Heart right ventricle (tissue), 16 donors: Measurements from ENCODE around the gene PIR. TPM values are rescaled to one million over a fixed set of nuclear protein-coding genes. Genes with fewer than 3 reads are reported as not detected.

ENCODE experiments used
- ATAC-seq, 8 donors: fragments of 200-7000 bp; cut with Tn5 transposase; one replicate each; pipeline ENCODE4 v1.9.1; 2020; ENCODE audit warnings: mild to moderate bottlenecking in 8 of 8, moderate library complexity in 8 of 8, moderate number of reproducible peaks in 1 of 8
- DNase-seq, 2 donors: peaks; one replicate each; pipeline ENCODE4 v3.0.0-alpha.2; 2020
- H3K27ac ChIP-seq, 10 donors: fragments of 200-600 bp; sonication (generic) in 2 of 10; one replicate each; pipeline versions ENCODE4 v1.5.0 to v1.8.0; 2020 to 2022; ENCODE audit warnings: mild to moderate bottlenecking in 3 of 10
- H3K27me3 ChIP-seq, 7 donors: fragments of 200-600 bp; one replicate each; pipeline ENCODE4 v1.8.0; 2021 to 2022; ENCODE audit warnings: mild to moderate bottlenecking in 2 of 7
- H3K36me3 ChIP-seq, 9 donors: fragments of 200-600 bp; sonication (generic) in 1 of 9; one replicate each; pipeline versions ENCODE4 v1.5.0 to v1.8.0; 2020 to 2022; ENCODE audit warnings: mild to moderate bottlenecking in 2 of 9
- H3K4me1 ChIP-seq, 9 donors: fragments of 200-600 bp; sonication (generic) in 1 of 9; one replicate each; pipeline versions ENCODE4 v1.5.0 to v1.8.0; 2020 to 2022; ENCODE audit warnings: mild to moderate bottlenecking in 4 of 9
- H3K4me3 ChIP-seq, 10 donors: fragments of 200-600 bp; sonication (generic) in 2 of 10; one replicate each; pipeline versions ENCODE4 v1.5.0 to v1.8.0; 2020 to 2022; ENCODE audit warnings: mild to moderate bottlenecking in 7 of 10, moderate library complexity in 2 of 10
- H3K9me3 ChIP-seq, 11 donors: fragments of 200-600 bp in 10 of 11; sonication (generic) in 2 of 11; one replicate each; pipeline versions ENCODE4 v1.5.0 to v1.8.0; 2013 to 2022; ENCODE audit warnings: mild to moderate bottlenecking in 2 of 11, control low read depth in 1 of 11, moderate library complexity in 1 of 11
- CTCF ChIP-seq, 9 donors: fragments of 200-600 bp; sonication (generic) in 2 of 9; IDR thresholded peaks; one replicate each; pipeline versions ENCODE4 v1.5.0 to v1.8.0; 2021 to 2022; ENCODE audit warnings: antibody characterized with exemption in 9 of 9, mild to moderate bottlenecking in 5 of 9, moderate library complexity in 1 of 9
- WGBS, 2 donors: extraction: QIAGEN DNeasy Blood & Tissue Kit; methylation state at CpG; one replicate each; pipeline ENCODE4 v1.1.7; 2013; ENCODE audit warnings: inconsistent platforms in 1 of 2; 5-methylcytosine and 5-hydroxymethylcytosine counted together
- intact Hi-C, 10 donors: fragments of 100-400 bp; cut with DNase I; formaldehyde crosslinking; loops; one replicate each; pipeline versions ENCODE4 v1.11.1 to v1.14.2; 2022
- polyA plus RNA-seq, 2 donors: library from polyadenylated mRNA; stranded (reverse); fragments of 200-250 nt; gene quantifications; one replicate each; pipeline ENCODE4 v1.2.3, GENCODE V29; 2013
- total RNA-seq, 10 donors: library from RNA; stranded (reverse); fragmentation: NEBNext Ultra II Directional in 3 of 10; extraction: Animal tissue kit (Norgen Biotek cat#: 25700) in 3 of 10; gene quantifications; one replicate each; pipeline versions ENCODE4 v1.2.1 to v1.2.4, GENCODE V29; 2021 to 2023
- donor health status: Arrhythmogenic right ventricular cardiomyopathy.
- donor health status: ischemic (EF 13 %, LVEDD 7.1; RV severe dilation, severe dysfunction).
- donor health status: healthy with polysubstance abuse.
- donor health status: DM: no; HTN: yes; CAD: no.
- donor health status: DM: no; HTN: no; CAD: no.
- donor health status: ischemic (EF 25% LVEDD 6.9; RV normal size, moderate dysfunction).
- donor health status: ischemic (EF 25% LVEDD 5.7; RV mildly dilated, moderate dysfunction).
- donor health status: healthy.
- donor health status: DM: yes; HTN: yes; CAD: no.
- donor health status: Ischemic cardiomyopathy.
- donor health status: ischemic (EF 35%, LVEDD 5.7; RV mildly dilated, moderate dysfunction).
- donor health status: nonischemic (EF 11% LVEDD 7.7; RV severe dilation, severe dysfunction).
- donor health status: DM: yes; HTN: yes; CAD: no.
- donor health status: PGD.
- donor health status: ischemic (EF 29% LVEDD 5.4; RV normal size, mild dysfunction).
- donor health status: nonischemic (EF 23%, LVEDD 6.1; RV moderate dilation, normal function).

PIR gene
- total and polyA plus RNA-seq, 12 donors: 4.9 to 17.8 (median 9.4) TPM

- DNase-seq: peak; percentile 25 to 70
- Histone ChIP-seq H3K9me3 (no peaks in the 10 kb centered on the region), H3K4me1 (peaks cover 0 to 52% (median 15%) of the 10 kb centered on the region in 9 donors), H3K27me3 (peaks cover 0 to 64% (median 0%) of the 10 kb centered on the region in 7 donors), H3K36me3 (peaks cover 0 to 3% (median 0%) of the 10 kb centered on the region in 9 donors), H3K4me3 (no peak overlapping the region), H3K27ac (peak overlapping the region in 8 of 10 donors; percentile 22 to 64 (median 45))
- 37 to 41% methylated on average over 7 of the region's 7 CpGs for WGBS, 2 donors
- ATAC-seq: peak; percentile 69 to 94 (median 88)
- intact Hi-C loops: loop anchor here in 1 of 10 donors (10.0 kb wide), 1 partner anchor 50 kb away; no protein-coding TSS in a partner anchor
- TF ChIP-seq CTCF (IDR thresholded peaks at IDR 0.05): no peak
These were observed 88.6 kb downstream of the PIR start for GRCh38 chrX:15404401-15405096.

GRCh38 chrX:15401378-15401777 lies 91.8 kb downstream of the PIR start:
- 21 to 30% methylated on average over 2 of the region's 2 CpGs for WGBS, 2 donors
- no peak for TF ChIP-seq CTCF (IDR thresholded peaks at IDR 0.05)
- DNase-seq (no peak), ATAC-seq (no peak)
- Histone ChIP-seq H3K4me1 (peaks cover 0 to 55% (median 15%) of the 10 kb centered on the region in 9 donors), H3K36me3 (no peaks in the 10 kb centered on the region), H3K4me3 (no peak overlapping the region), H3K27me3 (peaks cover 0 to 50% (median 0%) of the 10 kb centered on the region in 7 donors), H3K27ac (no peak overlapping the region), H3K9me3 (peaks cover 0 to 4% (median 0%) of the 10 kb centered on the region in 11 donors)
- intact Hi-C loops: loop anchor here in 1 of 10 donors (10.0 kb wide), 1 partner anchor 53 kb away; no protein-coding TSS in a partner anchor

GRCh38 chrX:15399962-15400391 lies 93.2 kb downstream of the PIR start:
- Histone ChIP-seq H3K27me3 (peaks cover 0 to 46% (median 0%) of the 10 kb centered on the region in 7 donors), H3K4me1 (peaks cover 0 to 51% (median 4%) of the 10 kb centered on the region in 9 donors), H3K9me3 (peaks cover 0 to 4% (median 0%) of the 10 kb centered on the region in 11 donors), H3K4me3 (no peak overlapping the region), H3K27ac (no peak overlapping the region), H3K36me3 (no peaks in the 10 kb centered on the region)
- intact Hi-C loops: loop anchor here in 2 of 10 donors (10.0 kb wide), 2 partner anchors 55 kb away; no protein-coding TSS in a partner anchor
- DNase-seq: no peak
- peak in 2 of 8 donors; percentile 16 to 39 for ATAC-seq
- TF ChIP-seq CTCF (IDR thresholded peaks at IDR 0.05): no peak
- 65 to 73% methylated on average over 3 of the region's 3 CpGs for WGBS, 2 donors

- Histone ChIP-seq H3K27me3 (peaks cover 0 to 36% (median 0%) of the 10 kb centered on the region in 7 donors), H3K4me1 (peaks cover 0 to 46% (median 0%) of the 10 kb centered on the region in 9 donors), H3K27ac (no peak overlapping the region), H3K4me3 (no peak overlapping the region), H3K36me3 (no peaks in the 10 kb centered on the region), H3K9me3 (peaks cover 0 to 4% (median 0%) of the 10 kb centered on the region in 11 donors)
- intact Hi-C loops: loop anchor here in 1 of 10 donors (10.0 kb wide), 1 partner anchor 54 kb away; no protein-coding TSS in a partner anchor
- DNase-seq (no peak), ATAC-seq (no peak)
- TF ChIP-seq CTCF (IDR thresholded peaks at IDR 0.05): no peak
These were observed 94.3 kb downstream of the PIR start for GRCh38 chrX:15398874-15399273.
